ENCODE results near the gene MTPN.
A peak's percentile ranks its signal among the peaks of the same experiment; 100 is the strongest.

Gene MTPN

GRCh38 chr7:135956393-135956792, 20.8 kb downstream of the MTPN start:
- DNase-seq (ENCODE audit: low read depth): no peak

DNA sequence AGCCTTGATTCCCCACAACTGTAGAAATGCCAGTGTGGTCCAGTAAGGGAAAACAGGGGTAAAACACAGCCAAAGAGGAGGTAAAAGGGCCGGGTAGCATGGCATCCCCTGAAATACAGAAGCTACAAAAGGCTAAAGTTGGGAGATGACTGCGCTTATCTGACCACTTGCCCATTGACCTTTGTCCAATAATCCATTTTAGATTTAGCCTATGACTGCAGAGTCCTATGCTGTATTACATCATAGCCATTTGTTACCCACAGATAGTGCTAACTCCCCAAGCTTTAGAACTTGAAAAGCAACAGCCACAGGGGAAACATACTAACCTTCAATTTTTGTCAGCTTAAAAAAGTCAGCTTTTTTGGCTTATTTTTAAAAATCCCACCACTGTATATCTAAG, 26.2 kb downstream of the MTPN start:
- DNase-seq (ENCODE audit: low read depth): no peak

DNA sequence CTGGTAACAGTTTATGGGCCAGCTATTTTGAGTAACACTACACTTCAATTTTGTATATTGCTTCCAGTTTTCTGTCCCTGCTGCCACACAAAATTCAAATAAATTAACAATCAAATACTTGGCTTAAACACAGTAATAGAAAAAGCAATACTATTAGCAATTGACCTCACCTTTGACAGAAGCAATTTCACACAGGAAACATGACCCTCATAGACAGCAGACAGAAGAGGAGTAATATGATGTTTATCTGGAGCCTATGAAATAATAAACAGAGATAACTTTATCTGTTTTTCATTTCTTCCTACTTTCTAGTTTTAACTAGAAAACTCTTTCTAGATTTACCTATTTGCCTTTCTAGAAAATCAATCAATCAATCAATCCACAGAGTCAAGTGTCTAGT, 26.7 kb downstream of the MTPN start:
- no peak for DNase-seq (ENCODE audit: low read depth)

- no peak for DNase-seq (ENCODE audit: low read depth)
These were observed 30.7 kb downstream of the MTPN start for GRCh38 chr7:135946289-135947055.

GRCh38 chr7:135944753-135945152, 32.4 kb downstream of the MTPN start:
- no peak for DNase-seq (ENCODE audit: low read depth)

DNA sequence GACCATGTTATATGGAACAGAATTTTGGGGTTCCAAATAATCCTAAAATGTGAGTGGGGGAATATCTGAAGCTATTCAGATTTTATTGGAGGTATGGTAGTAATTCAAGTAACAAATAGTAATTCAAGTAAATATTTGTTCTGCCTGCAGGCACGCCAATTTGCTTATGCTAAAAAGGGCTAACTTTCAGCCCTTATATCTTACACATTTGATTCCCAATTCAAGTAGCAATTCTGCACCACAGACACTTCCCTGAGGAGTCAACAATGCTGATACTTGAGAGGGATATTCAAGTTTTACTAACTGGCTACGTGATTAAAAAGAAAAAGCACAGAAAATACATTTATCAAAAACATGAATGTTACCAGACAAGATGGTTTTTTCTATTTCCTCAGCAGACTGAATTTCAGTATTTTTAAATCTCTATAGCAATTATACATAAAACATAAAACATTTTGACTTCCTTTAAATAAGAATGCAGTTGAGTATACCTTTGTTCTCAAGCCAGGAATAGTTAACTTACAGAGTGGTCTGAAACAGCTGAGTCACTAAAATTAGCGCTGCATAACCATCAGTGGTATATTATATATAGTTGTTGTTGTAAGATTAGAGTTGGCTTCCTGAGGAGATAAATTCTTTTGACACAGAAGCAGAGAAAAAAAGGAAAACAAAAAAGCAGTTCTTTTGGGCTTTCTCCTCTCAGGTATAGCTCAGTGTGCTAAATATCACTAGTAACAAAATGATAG, 33.9 kb downstream of the MTPN start:
- no peak for DNase-seq (ENCODE audit: low read depth)

DNA sequence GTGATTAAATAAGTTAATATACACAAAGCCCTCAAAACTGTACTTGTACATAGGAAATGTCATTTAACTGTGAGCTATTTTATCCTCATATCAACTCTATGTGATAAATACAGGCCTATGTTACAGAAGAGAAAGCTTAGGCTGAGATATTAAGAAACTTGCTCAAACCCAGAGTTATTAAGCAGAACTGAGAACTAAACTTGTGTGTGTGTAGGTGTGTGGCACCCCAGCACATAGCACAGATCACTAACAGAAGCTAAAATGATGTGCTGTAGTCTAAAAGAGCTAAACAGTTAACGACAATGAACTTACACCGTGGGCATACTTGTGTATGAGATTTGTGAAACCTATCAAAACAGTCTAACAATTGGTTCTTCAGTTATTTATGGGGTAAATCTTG, 34.5 kb downstream of the MTPN start:
- no peak for DNase-seq (ENCODE audit: low read depth)

DNA sequence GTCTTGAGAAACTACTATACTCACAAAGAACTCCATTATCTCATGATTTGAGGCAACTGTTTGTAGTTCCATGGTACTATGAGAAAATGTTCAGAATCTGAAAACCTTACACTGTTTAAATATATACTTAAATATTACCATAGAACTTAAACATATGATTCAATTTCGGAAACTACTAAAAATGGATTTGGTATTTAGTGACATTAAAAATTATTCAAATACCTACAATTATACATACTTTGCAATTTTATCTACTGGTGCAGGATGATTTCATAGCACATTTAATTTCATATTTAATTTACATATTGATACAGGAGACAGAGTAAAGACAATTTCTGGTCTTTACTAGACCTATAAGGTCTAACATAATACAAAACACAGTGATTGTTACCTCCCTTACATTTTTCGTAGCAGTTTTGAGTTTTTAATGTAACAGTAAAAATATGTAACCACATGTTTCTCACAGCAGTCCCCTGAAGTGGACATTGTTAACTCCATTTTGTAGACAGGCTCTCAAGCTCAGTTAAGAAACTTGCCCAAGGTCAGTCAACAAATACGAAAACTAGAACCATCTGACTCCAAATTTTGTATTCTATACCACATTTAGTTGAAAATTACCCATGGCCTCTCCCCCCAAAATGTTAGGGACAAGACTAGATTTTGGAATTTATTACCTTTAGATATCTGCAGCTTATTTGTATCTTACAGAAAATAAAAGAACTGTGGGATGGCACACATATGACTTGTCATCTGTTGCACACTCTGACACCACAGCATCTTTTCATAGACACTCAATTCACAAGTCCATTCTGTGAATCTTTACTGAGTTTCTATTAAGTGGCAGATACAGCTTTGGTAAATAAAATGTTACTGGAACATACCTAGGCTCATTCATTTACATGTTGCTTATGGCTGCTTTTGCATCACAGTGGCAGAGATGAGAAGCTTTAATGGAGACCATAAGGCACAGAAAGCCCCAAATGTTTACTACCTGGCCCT, 36.8 kb downstream of the MTPN start:
- DNase-seq (ENCODE audit: low read depth): no peak

GRCh38 chr7:135939261-135939812, 37.8 kb downstream of the MTPN start:
- DNase-seq (ENCODE audit: low read depth): no peak

GRCh38 chr7:135938563-135938962, 38.6 kb downstream of the MTPN start:
- DNase-seq (ENCODE audit: low read depth): no peak

DNA sequence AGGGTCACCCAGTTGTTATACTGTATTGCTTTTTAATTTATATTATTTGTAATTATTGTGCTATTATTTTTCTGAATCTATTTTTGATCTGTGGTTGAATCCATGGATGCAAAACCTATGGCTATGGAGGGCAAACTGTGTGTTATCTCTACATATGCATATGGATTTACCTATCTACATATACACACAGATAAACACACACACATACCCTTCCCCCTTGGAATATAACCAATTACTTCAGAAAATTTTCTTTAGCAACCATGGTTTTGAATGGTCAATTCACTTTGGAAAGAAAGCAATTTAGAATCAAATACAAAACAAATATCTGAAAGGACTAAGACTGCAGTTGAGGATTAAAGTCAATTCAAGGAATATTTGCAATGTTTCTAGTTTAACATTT, 39.1 kb downstream of the MTPN start:
- no peak for DNase-seq (ENCODE audit: low read depth)

DNA sequence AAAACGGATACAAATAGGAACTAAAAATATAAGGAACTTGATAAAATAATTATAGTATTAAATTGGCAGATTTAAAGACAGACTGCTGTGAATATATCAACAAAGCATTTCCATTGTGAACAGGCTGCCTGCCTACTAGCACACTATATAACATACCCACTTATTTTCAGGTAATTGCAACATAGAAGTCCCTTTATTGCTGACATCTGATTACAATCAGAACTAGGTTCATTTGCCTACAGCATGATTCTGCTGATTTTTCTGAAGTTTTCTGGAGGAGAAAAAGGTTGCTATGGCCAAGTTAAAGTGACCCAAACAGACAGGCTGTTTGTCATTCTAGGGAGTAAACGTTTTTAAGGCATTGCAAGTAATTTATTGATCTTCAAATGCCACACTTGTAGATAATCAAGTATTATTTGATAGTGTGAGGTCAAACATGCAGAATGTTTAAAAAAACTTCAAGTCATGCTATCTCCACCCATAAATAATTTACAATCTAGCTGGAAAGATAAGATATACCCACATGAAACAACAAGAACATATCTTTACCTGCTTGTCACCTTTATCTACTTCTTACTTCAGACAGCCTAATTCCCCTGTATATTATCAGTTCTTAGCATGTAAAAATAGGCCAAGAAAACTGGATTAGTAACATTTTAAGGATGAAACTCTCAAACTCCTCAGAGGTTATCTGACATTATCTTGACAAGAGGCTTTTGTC, 40.5 kb downstream of the MTPN start:
- DNase-seq (ENCODE audit: low read depth): no peak

DNA sequence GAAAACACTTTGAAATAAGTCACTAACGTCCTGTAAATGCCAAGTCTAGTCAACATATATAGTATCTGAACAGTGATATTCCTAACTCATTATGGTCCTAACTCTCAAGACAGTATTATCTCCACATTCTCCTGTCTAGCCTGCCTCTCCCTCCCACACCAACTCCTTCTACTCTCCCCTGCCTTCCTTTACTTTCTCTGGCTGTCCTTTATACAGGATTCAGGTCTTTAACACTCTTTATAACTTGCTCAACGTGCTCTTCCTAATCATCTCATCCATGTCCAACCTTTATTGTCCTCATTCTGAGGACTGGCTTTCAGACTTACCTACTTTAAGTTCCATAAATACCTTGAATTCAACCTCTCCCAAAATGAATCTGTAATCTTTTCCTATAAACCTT, 42.5 kb downstream of the MTPN start:
- no peak for DNase-seq (ENCODE audit: low read depth)

DNA sequence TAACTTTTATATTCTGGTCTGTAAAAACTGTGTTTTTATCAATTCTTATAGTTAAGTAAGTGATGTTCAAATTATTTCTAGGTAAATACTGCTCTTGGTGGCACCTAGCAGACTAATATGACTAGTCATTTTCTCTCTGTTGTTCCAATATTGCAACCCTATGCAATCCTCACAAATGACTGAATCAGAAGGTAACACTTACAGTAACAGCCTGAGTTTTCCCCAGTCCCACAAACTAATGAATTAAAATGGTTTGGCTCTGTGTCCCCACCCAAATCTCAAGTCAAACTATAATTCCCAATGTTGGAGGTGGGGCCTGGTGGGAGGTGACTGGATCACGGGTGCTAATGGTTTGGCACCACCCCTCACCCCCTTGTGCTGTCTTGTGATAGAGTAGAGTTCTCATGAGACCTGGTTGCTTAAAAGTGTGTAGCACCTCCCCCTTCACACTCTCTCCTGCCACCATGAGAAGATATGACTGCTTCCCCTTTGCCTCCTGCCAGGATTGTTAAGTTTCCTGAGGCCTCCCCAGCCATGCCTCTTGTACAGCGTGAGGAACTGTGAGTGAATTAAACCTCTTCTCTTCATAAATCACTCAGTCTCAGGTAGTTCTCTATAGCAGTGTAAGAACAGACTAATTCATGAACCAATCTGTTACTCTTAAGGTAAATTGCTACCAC, 43.5 kb downstream of the MTPN start:
- no peak for DNase-seq (ENCODE audit: low read depth)

DNA sequence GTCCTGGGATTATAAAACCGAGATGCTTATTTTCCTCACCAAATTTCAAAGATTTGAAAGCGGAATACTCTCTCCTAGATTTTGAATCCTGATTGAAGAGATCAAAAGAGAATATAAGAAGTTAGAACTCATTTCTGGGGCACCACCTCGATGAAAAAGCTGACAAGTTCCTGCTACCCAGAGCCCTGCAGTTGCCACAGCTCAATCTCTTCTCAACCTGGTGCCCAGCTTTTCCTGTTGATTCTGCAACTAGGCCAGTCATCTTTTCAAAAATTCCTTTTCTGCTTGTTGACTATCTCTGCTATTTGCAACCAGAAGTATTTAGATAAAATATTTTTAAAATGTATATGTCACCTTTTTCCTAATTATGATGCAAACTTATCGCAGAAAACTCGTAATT, 45.0 kb downstream of the MTPN start:
- no peak for DNase-seq (ENCODE audit: low read depth)

GRCh38 chr7:135930565-135931461, 46.3 kb downstream of the MTPN start:
- peak; percentile 8 for DNase-seq (ENCODE audit: low read depth)

DNA sequence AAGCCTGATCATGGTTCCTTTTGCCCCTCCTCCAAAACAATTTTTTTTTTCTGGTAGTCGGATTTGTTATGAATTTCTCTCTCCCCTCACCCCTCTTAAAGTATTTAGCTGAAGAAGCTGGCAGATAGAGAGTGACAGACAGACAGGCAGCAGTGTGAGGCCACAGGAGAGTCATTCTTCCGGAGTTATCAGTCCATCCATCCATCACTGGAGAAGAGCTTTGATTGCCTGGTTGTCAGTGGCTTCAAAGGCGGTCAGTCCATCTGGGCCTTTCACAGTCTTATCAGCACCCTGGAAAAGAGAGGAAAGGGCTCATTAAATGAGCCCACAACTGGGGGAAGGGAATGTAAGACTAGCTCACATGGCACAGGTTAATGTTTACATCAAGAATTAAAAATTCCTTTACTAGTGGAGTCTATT, 47.4 kb downstream of the MTPN start:
- no peak for DNase-seq (ENCODE audit: low read depth)

DNA sequence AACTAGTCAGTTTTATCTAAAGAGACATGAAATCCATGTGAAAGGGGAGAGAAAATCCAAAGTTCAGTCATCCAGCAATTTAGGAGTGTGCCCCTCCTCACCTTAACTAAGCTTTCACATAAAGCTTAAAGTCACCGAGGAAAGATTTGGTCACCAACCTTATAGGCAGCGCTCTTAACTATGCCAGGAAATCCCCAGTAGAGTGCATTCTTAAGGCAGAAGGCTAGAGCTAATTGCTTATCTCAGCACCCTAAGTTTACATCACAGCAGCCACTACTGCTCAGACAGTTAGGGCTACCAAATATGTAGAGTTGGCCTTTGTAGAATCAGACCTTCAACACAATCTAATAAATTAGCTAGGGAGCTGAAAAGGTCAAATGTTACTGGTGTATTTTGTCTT, 47.9 kb downstream of the MTPN start:
- DNase-seq (ENCODE audit: low read depth): no peak

DNA sequence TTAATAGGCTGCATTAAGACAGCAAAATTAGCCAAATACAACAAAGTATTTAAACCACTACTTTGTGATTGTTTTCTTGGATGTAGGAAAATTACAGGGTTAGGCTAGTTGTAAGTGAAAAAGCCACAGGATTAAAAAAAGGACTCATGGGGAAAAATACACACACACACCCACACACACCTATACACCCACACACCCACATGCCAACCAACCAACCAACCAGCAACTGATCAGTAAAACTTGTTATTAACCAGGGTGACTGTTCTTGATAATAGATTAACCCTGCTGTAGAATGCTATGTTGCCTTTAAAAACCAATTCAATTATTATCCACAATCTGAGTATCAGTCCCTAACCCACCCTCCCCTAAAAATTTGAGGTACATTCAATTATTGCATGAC, 49.0 kb downstream of the MTPN start:
- no peak for DNase-seq (ENCODE audit: low read depth)

GRCh38 chr7:135925210-135925609, 51.9 kb downstream of the MTPN start:
- DNase-seq (ENCODE audit: low read depth): no peak

Measured in fibroblast of the conjunctiva (primary cell).